Cardiac muscle cell (in vitro differentiated cells and primary cell): ENCODE measurements around the gene TASP1. TPM values are rescaled to one million over a fixed set of nuclear protein-coding genes. Genes with fewer than 3 reads are reported as not detected.
"Not testable (repeated sequence)": the region's sequence is repeated elsewhere in the genome, so short reads cannot be mapped to it uniquely, and the experiment has no call there.

Source experiments
- DNase-seq, 2 donors: peaks; one replicate each; pipeline versions ENCODE4 v3.0.0 to v3.0.0-alpha.2; 2010 to 2017; ENCODE audit warnings: low read depth in 1 of 2, low spot score in 1 of 2
- H3K27ac ChIP-seq: fragments of 200-600 bp; sonication (generic); 2 replicates; pipeline ENCODE4 v1.5.1; 2016
- H3K27me3 ChIP-seq: fragments of 200-600 bp; sonication (generic); 2 replicates; pipeline ENCODE4 v1.6.0; 2016; ENCODE audit warnings: control low read depth
- H3K36me3 ChIP-seq: fragments of 200-600 bp; sonication (generic); 2 replicates; pipeline ENCODE4 v1.5.1; 2016; ENCODE audit warnings: control low read depth
- H3K4me1 ChIP-seq: fragments of 200-600 bp; sonication (generic); 2 replicates; pipeline ENCODE4 v1.8.1; 2017; ENCODE audit warnings: low read depth, mild to moderate bottlenecking, mixed run types
- H3K4me3 ChIP-seq: fragments of 200-600 bp; sonication (generic); 2 replicates; pipeline ENCODE4 v1.5.1; 2016; ENCODE audit warnings: mild to moderate bottlenecking
- H3K9me3 ChIP-seq: fragments of 200-600 bp; sonication (generic); 2 replicates; pipeline ENCODE4 v1.5.1; 2017; ENCODE audit warnings: low read depth, mild to moderate bottlenecking, control low read depth
- CTCF ChIP-seq: IDR thresholded peaks from 2 replicates; pipeline ENCODE4 v1.5.1; 2012; ENCODE audit warnings: low read depth, mild to moderate bottlenecking, low read length
- polyA plus RNA-seq: library from polyadenylated mRNA; unstranded; fragments of >200 nt; fragmentation: Nextera tagmentation; extraction: Ambion mirVana; gene quantifications from 2 replicates; pipeline ENCODE4 v1.2.1, GENCODE V29; 2016
- total RNA-seq: library from RNA; depleted of rRNA; stranded (reverse); fragments of >200 nt; gene quantifications from 2 replicates; pipeline ENCODE4 v1.2.3, GENCODE V29; 2016

The TASP1 gene
- total and polyA plus RNA-seq, 2 experiments from 2014 or later = 9.3 to 12.6 TPM

GRCh38 chr20:13659288-13659687 is 20.6 kb upstream of the TASP1 start:
- TF ChIP-seq CTCF = no peak
- H3K4me1 ChIP-seq = no peaks in the 10 kb centered on the region
- H3K9me3 ChIP-seq = no peaks in the 10 kb centered on the region
- H3K4me3 ChIP-seq = no peak overlapping the region
- H3K27me3 ChIP-seq = no peaks in the 10 kb centered on the region
- H3K36me3 ChIP-seq = no peaks in the 10 kb centered on the region
- DNase-seq = no peak
- H3K27ac ChIP-seq = no peak overlapping the region

GRCh38 chr20:13658060-13658459 is 19.3 kb upstream of the TASP1 start:
- not testable (repeated sequence) for H3K9me3 ChIP-seq, H3K4me3 ChIP-seq, H3K27ac ChIP-seq, H3K4me1 ChIP-seq, DNase-seq, H3K36me3 ChIP-seq, H3K27me3 ChIP-seq

- no peaks in the 10 kb centered on the region for H3K36me3 ChIP-seq
- no peak for TF ChIP-seq CTCF
- DNase-seq = no peak
- no peaks in the 10 kb centered on the region for H3K4me1 ChIP-seq
- no peak overlapping the region for H3K27ac ChIP-seq
- H3K9me3 ChIP-seq = no peaks in the 10 kb centered on the region
- H3K27me3 ChIP-seq = no peaks in the 10 kb centered on the region
- H3K4me3 ChIP-seq = no peak overlapping the region
These were observed 18.1 kb upstream of the TASP1 start for GRCh38 chr20:13656721-13657368.

GRCh38 chr20:13654463-13655023 is 15.8 kb upstream of the TASP1 start:
- no peaks in the 10 kb centered on the region for H3K4me1 ChIP-seq
- no peaks in the 10 kb centered on the region for H3K9me3 ChIP-seq
- TF ChIP-seq CTCF = no peak
- no peak overlapping the region for H3K27ac ChIP-seq
- H3K27me3 ChIP-seq = no peaks in the 10 kb centered on the region
- no peak overlapping the region for H3K4me3 ChIP-seq
- DNase-seq = no peak
- no peaks in the 10 kb centered on the region for H3K36me3 ChIP-seq

GRCh38 chr20:13650474-13650873 is 11.7 kb upstream of the TASP1 start:
- no peak for TF ChIP-seq CTCF
- Histone ChIP-seq H3K27ac (no peak overlapping the region), H3K9me3 (no peaks in the 10 kb centered on the region), H3K36me3 (no peaks in the 10 kb centered on the region), H3K27me3 (no peaks in the 10 kb centered on the region), H3K4me1 (no peaks in the 10 kb centered on the region), H3K4me3 (no peak overlapping the region)
- DNase-seq = no peak

- H3K36me3 ChIP-seq = no peaks in the 10 kb centered on the region
- no peaks in the 10 kb centered on the region for H3K9me3 ChIP-seq
- TF ChIP-seq CTCF = no peak
- no peaks in the 10 kb centered on the region for H3K4me1 ChIP-seq
- no peak overlapping the region for H3K27ac ChIP-seq
- no peak overlapping the region for H3K4me3 ChIP-seq
- DNase-seq = no peak
- H3K27me3 ChIP-seq = no peaks in the 10 kb centered on the region
These were observed 9.8 kb upstream of the TASP1 start for GRCh38 chr20:13648291-13649228.
